Ascending aorta (tissue), 2 donors: ENCODE data around the gene ETV5. TPM values are rescaled to one million over a fixed set of nuclear protein-coding genes. Genes with fewer than 3 reads are reported as not detected.
A peak's percentile ranks its signal among the peaks of the same experiment; 100 is the strongest.

ENCODE experiments used
- DNase-seq, 2 donors: peaks; one replicate each; pipeline ENCODE4 v3.0.0-alpha.2; 2019; ENCODE audit warnings: low spot score in 2 of 2
- H3K27ac ChIP-seq, 2 donors: fragments of 200-600 bp; sonication (generic); one replicate each; pipeline ENCODE4 v1.5.1; 2016 to 2017; ENCODE audit warnings: mild to moderate bottlenecking in 1 of 2
- H3K27me3 ChIP-seq: fragments of 200-600 bp; sonication (generic); one replicate; pipeline ENCODE4 v1.5.1; 2017
- H3K36me3 ChIP-seq, 2 donors: fragments of 200-600 bp; sonication (generic); one replicate each; pipeline ENCODE4 v1.5.1; 2016
- H3K4me1 ChIP-seq, 2 donors: fragments of 200-600 bp; sonication (generic); one replicate each; pipeline ENCODE4 v1.5.1; 2016 to 2017; ENCODE audit warnings: mild to moderate bottlenecking in 1 of 2
- H3K4me3 ChIP-seq, 2 donors: fragments of 200-600 bp; sonication (generic); one replicate each; pipeline ENCODE4 v1.5.1; 2016 to 2017; ENCODE audit warnings: mild to moderate bottlenecking in 1 of 2
- H3K9me3 ChIP-seq, 2 donors: fragments of 200-600 bp; sonication (generic); one replicate each; pipeline ENCODE4 v1.5.1; 2016
- intact Hi-C: fragments of 100-400 bp; cut with DNase I; formaldehyde crosslinking; loops from one replicate; pipeline ENCODE4 v1.15.1; 2023
- total RNA-seq: library from RNA; depleted of rRNA; stranded (reverse); fragments of >200 nt; gene quantifications from one replicate; pipeline ENCODE4 v1.1.0, GENCODE V29; 2016
- TF ChIP-seq, protein P1 (sequence below), 3 experiments: fragments of 200-600 bp in 2 of 3; fragments of 450-650 bp in 1 of 3; sonication (generic) in 2 of 3; IDR thresholded peaks; one replicate each; pipeline ENCODE4 v1.5.1; 2016 to 2019; ENCODE audit warnings: antibody characterized with exemption in 3 of 3, mild to moderate bottlenecking in 1 of 3, moderate library complexity in 1 of 3

ETV5 gene
- total RNA-seq, 1 donor from 2014 or later = 15.8 TPM

DNA sequence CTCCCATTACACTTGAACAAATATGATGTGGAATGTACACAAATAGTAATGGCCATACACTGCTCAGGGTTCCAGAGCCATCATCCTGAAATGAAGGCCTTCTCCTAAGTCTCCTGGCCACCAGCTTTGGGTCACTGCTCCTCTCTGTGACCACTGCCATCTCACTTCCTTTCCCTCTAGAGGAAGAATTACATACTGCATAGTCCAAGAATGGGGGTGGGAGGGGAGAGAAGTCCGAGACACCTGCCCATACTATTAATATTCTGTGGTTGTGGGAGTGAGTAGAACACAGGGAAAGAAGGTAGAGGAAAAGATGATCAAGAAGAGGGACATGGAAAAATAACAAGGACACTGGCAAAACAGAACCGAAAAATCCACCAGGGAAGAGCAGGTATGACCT lies 20.6 kb downstream of the ETV5 start:
- DNase-seq = no peak
- intact Hi-C loops = no loop called here
- Histone ChIP-seq H3K36me3 (no peaks in the 10 kb centered on the region), H3K9me3 (no peaks in the 10 kb centered on the region), H3K4me1 (no peaks in the 10 kb centered on the region), H3K27me3 (no peaks in the 10 kb centered on the region), H3K4me3 (no peak overlapping the region), H3K27ac (no peak overlapping the region)
- TF ChIP-seq, protein P1, sequence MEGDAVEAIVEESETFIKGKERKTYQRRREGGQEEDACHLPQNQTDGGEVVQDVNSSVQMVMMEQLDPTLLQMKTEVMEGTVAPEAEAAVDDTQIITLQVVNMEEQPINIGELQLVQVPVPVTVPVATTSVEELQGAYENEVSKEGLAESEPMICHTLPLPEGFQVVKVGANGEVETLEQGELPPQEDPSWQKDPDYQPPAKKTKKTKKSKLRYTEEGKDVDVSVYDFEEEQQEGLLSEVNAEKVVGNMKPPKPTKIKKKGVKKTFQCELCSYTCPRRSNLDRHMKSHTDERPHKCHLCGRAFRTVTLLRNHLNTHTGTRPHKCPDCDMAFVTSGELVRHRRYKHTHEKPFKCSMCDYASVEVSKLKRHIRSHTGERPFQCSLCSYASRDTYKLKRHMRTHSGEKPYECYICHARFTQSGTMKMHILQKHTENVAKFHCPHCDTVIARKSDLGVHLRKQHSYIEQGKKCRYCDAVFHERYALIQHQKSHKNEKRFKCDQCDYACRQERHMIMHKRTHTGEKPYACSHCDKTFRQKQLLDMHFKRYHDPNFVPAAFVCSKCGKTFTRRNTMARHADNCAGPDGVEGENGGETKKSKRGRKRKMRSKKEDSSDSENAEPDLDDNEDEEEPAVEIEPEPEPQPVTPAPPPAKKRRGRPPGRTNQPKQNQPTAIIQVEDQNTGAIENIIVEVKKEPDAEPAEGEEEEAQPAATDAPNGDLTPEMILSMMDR (IDR thresholded peaks at IDR 0.05) = no peak

- TF ChIP-seq, protein P1 (IDR thresholded peaks at IDR 0.05) = no peak
- Histone ChIP-seq H3K27me3 (no peaks in the 10 kb centered on the region), H3K27ac (no peak overlapping the region), H3K9me3 (no peaks in the 10 kb centered on the region), H3K4me3 (no peak overlapping the region), H3K4me1 (peaks cover 8 to 13% of the 10 kb centered on the region in 2 donors), H3K36me3 (no peaks in the 10 kb centered on the region)
- intact Hi-C loops = no loop called here
- no peak for DNase-seq
Measured at GRCh38 chr3:186084264-186084663, 24.6 kb downstream of the ETV5 start.

DNA sequence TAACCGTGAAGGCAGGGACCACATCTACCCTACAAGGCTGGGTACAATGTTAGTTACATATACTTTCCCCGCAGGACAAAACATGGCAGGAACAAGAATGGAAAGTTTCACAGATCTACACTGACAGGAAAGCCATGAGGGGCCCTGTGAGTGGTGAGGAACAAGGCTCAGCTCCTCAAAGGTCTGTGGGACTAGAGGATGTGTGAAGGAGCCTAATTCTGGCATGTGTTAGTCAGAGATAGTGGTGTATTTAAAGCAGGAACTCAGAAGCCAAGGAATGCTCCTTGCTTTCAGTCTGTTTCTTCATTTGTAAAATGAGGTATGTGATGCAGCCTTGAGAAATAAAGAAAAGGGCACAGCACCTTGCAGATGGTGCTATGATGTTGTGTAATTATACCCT lies 25.1 kb downstream of the ETV5 start:
- TF ChIP-seq, protein P1 (IDR thresholded peaks at IDR 0.05) = no peak
- Histone ChIP-seq H3K4me3 (no peak overlapping the region), H3K4me1 (peaks cover 8 to 13% of the 10 kb centered on the region in 2 donors), H3K27me3 (no peaks in the 10 kb centered on the region), H3K36me3 (peaks cover 0 to 3% of the 10 kb centered on the region in 2 donors), H3K9me3 (no peaks in the 10 kb centered on the region), H3K27ac (peak overlapping the region; percentile 43 to 49)
- no peak for DNase-seq
- intact Hi-C loops = no loop called here

DNA sequence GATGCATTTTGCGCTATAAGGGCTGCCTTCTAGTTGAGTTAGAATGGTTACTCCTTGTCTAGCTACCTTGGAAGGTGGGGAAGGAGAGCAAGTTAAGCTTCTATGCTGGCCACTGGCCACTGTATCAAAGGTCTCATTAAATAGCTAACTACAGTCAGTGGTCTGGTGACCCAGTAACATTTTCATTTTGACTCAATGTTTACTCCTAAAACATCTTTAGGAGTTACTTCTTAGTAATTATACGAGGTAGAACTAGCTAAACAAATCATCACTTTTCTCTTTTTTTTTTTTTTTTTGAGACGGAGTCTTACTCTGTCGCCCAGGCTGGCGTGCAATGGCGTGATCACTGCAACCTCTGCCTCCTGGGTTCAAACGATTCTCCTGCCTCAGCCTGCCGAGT lies 26.7 kb downstream of the ETV5 start:
- TF ChIP-seq, protein P1 (IDR thresholded peaks at IDR 0.05) = no peak
- DNase-seq = no peak
- peak overlapping the region; percentile 38 to 49 for H3K27ac ChIP-seq
- H3K9me3 ChIP-seq = no peaks in the 10 kb centered on the region
- H3K4me1 ChIP-seq = peaks cover 8 to 13% of the 10 kb centered on the region in 2 donors
- no peak overlapping the region for H3K4me3 ChIP-seq
- intact Hi-C loops = no loop called here
- H3K36me3 ChIP-seq = peaks cover 0 to 3% of the 10 kb centered on the region in 2 donors
- no peaks in the 10 kb centered on the region for H3K27me3 ChIP-seq

DNA sequence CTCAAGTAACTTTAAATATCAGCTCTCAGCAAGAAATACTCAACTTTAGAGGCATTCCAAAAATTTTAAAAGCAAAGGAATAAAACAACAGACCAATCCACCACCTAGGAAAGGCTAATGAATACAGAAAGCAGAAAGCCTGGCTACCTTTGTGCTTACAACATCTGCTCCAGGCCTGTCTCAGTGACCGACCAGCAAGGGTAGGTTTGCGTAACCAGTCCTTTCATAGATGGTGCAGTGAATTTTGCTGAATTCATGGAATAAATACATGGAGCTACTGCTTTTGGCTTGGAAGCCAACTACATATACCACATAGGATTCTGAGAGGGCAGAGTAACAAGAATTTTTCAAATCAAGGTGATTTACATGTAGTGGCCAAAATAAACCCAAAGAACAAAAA lies 27.2 kb downstream of the ETV5 start:
- intact Hi-C loops = no loop called here
- H3K9me3 ChIP-seq = no peaks in the 10 kb centered on the region
- no peak for DNase-seq
- TF ChIP-seq, protein P1 (IDR thresholded peaks at IDR 0.05) = no peak
- H3K4me3 ChIP-seq = no peak overlapping the region
- peaks cover 8 to 13% of the 10 kb centered on the region in 2 donors for H3K4me1 ChIP-seq
- H3K27me3 ChIP-seq = no peaks in the 10 kb centered on the region
- H3K36me3 ChIP-seq = peaks cover 0 to 3% of the 10 kb centered on the region in 2 donors
- peak overlapping the region in 1 of 2 donors; percentile 38 for H3K27ac ChIP-seq
